Upper lobe of left lung (tissue), 4 donors: ENCODE data around the gene MYCBPAP.

Experiments
- POLR2A ChIP-seq, 4 donors: fragments of 450-650 bp; IDR thresholded peaks; one replicate each; pipeline ENCODE4 v1.5.1; 2016 to 2017; ENCODE audit warnings: antibody characterized with exemption in 4 of 4, mild to moderate bottlenecking in 2 of 4
- TF ChIP-seq, protein P1 (sequence below), 6 experiments: fragments of 450-650 bp in 4 of 6; fragments of 200-600 bp in 2 of 6; sonication (generic) in 2 of 6; IDR thresholded peaks; one replicate each; pipeline ENCODE4 v1.5.1; 2016 to 2019; ENCODE audit warnings: antibody characterized with exemption in 6 of 6

DNA sequence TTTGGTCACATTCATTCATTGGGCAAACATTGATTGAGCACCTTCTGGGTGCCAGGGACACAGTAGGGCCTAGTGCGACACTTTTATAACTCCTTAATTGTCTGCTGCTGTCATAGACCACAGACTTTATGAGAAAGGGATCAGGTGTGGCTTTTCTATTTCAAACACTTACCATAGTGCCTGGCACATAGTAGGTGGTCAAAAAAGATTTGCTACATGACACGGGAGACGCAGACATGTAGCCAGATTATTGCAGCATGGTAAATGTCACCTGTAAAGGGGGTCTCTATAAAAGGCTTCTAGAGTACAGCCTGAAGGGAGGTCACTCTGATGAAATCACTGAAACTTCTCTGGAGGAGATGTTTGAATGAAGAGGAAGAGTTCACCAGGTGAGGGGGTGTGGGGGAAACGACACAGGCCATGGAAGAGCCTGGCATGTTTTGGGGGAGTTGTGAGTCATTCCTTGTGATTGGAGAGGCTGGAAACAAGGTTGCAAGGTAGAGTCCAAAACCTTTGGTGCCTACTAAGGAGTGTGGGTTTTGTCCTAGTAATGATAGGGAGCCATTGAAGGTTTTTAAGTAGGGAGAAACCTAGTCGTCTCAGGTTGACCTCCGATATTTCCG, 28.0 kb upstream of the MYCBPAP start:
- TF ChIP-seq, protein P1, sequence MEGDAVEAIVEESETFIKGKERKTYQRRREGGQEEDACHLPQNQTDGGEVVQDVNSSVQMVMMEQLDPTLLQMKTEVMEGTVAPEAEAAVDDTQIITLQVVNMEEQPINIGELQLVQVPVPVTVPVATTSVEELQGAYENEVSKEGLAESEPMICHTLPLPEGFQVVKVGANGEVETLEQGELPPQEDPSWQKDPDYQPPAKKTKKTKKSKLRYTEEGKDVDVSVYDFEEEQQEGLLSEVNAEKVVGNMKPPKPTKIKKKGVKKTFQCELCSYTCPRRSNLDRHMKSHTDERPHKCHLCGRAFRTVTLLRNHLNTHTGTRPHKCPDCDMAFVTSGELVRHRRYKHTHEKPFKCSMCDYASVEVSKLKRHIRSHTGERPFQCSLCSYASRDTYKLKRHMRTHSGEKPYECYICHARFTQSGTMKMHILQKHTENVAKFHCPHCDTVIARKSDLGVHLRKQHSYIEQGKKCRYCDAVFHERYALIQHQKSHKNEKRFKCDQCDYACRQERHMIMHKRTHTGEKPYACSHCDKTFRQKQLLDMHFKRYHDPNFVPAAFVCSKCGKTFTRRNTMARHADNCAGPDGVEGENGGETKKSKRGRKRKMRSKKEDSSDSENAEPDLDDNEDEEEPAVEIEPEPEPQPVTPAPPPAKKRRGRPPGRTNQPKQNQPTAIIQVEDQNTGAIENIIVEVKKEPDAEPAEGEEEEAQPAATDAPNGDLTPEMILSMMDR (IDR thresholded peaks at IDR 0.05): no peak
- no peak for TF ChIP-seq POLR2A (IDR thresholded peaks at IDR 0.05)
